ENCODE results near the gene NEXN.

DNA sequence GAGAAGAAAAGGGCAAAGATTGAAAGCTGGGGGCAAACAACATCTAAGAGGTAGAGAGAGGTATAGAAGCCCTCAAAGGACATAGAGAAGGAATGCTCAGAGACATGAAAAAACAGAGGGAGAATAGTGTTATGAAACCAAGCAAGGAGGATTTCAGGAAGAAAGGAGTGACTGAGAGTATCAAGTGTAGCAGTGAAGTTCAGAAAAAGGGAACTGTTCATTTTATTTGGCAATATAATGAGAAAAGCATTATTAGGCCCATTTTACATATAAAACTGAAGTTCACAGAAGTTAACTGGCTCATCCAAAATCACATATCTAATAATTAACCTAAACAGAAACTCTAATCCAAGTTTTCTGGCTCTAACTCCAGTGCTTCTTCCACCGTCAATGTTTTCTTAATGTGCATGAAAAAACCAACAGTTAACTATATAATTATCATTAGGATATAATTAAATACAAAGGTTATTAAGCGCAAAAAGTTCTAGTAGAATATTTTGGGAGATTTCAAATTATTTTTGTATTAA lies 17.7 kb downstream of the NEXN start:
- TF ChIP-seq, protein P1, sequence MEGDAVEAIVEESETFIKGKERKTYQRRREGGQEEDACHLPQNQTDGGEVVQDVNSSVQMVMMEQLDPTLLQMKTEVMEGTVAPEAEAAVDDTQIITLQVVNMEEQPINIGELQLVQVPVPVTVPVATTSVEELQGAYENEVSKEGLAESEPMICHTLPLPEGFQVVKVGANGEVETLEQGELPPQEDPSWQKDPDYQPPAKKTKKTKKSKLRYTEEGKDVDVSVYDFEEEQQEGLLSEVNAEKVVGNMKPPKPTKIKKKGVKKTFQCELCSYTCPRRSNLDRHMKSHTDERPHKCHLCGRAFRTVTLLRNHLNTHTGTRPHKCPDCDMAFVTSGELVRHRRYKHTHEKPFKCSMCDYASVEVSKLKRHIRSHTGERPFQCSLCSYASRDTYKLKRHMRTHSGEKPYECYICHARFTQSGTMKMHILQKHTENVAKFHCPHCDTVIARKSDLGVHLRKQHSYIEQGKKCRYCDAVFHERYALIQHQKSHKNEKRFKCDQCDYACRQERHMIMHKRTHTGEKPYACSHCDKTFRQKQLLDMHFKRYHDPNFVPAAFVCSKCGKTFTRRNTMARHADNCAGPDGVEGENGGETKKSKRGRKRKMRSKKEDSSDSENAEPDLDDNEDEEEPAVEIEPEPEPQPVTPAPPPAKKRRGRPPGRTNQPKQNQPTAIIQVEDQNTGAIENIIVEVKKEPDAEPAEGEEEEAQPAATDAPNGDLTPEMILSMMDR (IDR thresholded peaks at IDR 0.05) = no peak
- TF ChIP-seq POLR2A (IDR thresholded peaks at IDR 0.05) = no peak
